ENCODE data around the gene GRIN2A. TPM values are rescaled to one million over a fixed set of nuclear protein-coding genes. Genes with fewer than 3 reads are reported as not detected.

The GRIN2A gene
- total RNA-seq, 1 donor from 2014 or later = under 0.01 TPM

- Histone ChIP-seq H3K27me3 (ENCODE audit: control insufficient read depth, insufficient read depth, low read length) (no peaks in the 10 kb centered on the region), H3K4me3 (ENCODE audit: low read depth, low read length) (no peak overlapping the region), H3K36me3 (ENCODE audit: control insufficient read depth, insufficient read depth, low read length) (no peaks in the 10 kb centered on the region)
- TF ChIP-seq CTCF (IDR thresholded peaks at IDR 0.05; ENCODE audit: insufficient read depth, low read length, poor library complexity, severe bottlenecking) = no peak
- DNase-seq (ENCODE audit: low read depth) = no peak
These were observed 19.2 kb downstream of the GRIN2A start for GRCh38 chr16:10162981-10163380.

- Histone ChIP-seq H3K27me3 (ENCODE audit: control insufficient read depth, insufficient read depth, low read length) (no peaks in the 10 kb centered on the region), H3K36me3 (ENCODE audit: control insufficient read depth, insufficient read depth, low read length) (no peaks in the 10 kb centered on the region), H3K4me3 (ENCODE audit: low read depth, low read length) (no peak overlapping the region)
- DNase-seq (ENCODE audit: low read depth) = no peak
- no peak for TF ChIP-seq CTCF (IDR thresholded peaks at IDR 0.05; ENCODE audit: insufficient read depth, low read length, poor library complexity, severe bottlenecking)
These were observed 26.1 kb downstream of the GRIN2A start for GRCh38 chr16:10156099-10156498.

GRCh38 chr16:10154389-10154788 lies 27.8 kb downstream of the GRIN2A start:
- H3K27me3 ChIP-seq (ENCODE audit: control insufficient read depth, insufficient read depth, low read length) = no peaks in the 10 kb centered on the region
- no peak for DNase-seq (ENCODE audit: low read depth)
- H3K36me3 ChIP-seq (ENCODE audit: control insufficient read depth, insufficient read depth, low read length) = no peaks in the 10 kb centered on the region
- H3K4me3 ChIP-seq (ENCODE audit: low read depth, low read length) = no peak overlapping the region
- no peak for TF ChIP-seq CTCF (IDR thresholded peaks at IDR 0.05; ENCODE audit: insufficient read depth, low read length, poor library complexity, severe bottlenecking)

GRCh38 chr16:10153985-10154384 lies 28.2 kb downstream of the GRIN2A start:
- Histone ChIP-seq H3K4me3 (ENCODE audit: low read depth, low read length) (no peak overlapping the region), H3K27me3 (ENCODE audit: control insufficient read depth, insufficient read depth, low read length) (no peaks in the 10 kb centered on the region), H3K36me3 (ENCODE audit: control insufficient read depth, insufficient read depth, low read length) (no peaks in the 10 kb centered on the region)
- DNase-seq (ENCODE audit: low read depth) = no peak
- TF ChIP-seq CTCF (IDR thresholded peaks at IDR 0.05; ENCODE audit: insufficient read depth, low read length, poor library complexity, severe bottlenecking) = no peak

- TF ChIP-seq CTCF (IDR thresholded peaks at IDR 0.05; ENCODE audit: insufficient read depth, low read length, poor library complexity, severe bottlenecking) = no peak
These were observed 30.5 kb downstream of the GRIN2A start for GRCh38 chr16:10151718-10152117.

GRCh38 chr16:10150906-10151305 lies 31.3 kb downstream of the GRIN2A start:
- Histone ChIP-seq H3K27me3 (ENCODE audit: control insufficient read depth, insufficient read depth, low read length) (no peaks in the 10 kb centered on the region), H3K4me3 (ENCODE audit: low read depth, low read length) (no peak overlapping the region), H3K36me3 (ENCODE audit: control insufficient read depth, insufficient read depth, low read length) (no peaks in the 10 kb centered on the region)
- TF ChIP-seq CTCF (IDR thresholded peaks at IDR 0.05; ENCODE audit: insufficient read depth, low read length, poor library complexity, severe bottlenecking) = no peak
- DNase-seq (ENCODE audit: low read depth) = no peak

More at GRCh38 chr16:10151718-10152117, 30.5 kb downstream of the GRIN2A start:
- Histone ChIP-seq H3K4me3 (ENCODE audit: low read depth, low read length) (no peak overlapping the region), H3K27me3 (ENCODE audit: control insufficient read depth, insufficient read depth, low read length) (no peaks in the 10 kb centered on the region), H3K36me3 (ENCODE audit: control insufficient read depth, insufficient read depth, low read length) (no peaks in the 10 kb centered on the region)
- no peak for DNase-seq (ENCODE audit: low read depth)
